Stimulated activated CD8-positive, alpha-beta memory T cell treated with anti-CD3 and anti-CD28 coated beads, Interleukin-2, amount 100 ng/mL, for 1 hour (primary cell): ENCODE data around the gene ZFC3H1.
"Not testable (repeated sequence)": the region's sequence is repeated elsewhere in the genome, so short reads cannot be mapped to it uniquely, and the experiment has no call there.

Experiments used
- DNase-seq, 2 donors: peaks; one replicate each; pipeline ENCODE4 v3.0.0-alpha.2; 2020; ENCODE audit warnings: low read depth in 2 of 2

ZFC3H1 gene

GRCh38 chr12:71576496-71576895 lies 87.2 kb downstream of the ZFC3H1 start:
- DNase-seq = no peak

GRCh38 chr12:71569885-71570284 lies 93.8 kb downstream of the ZFC3H1 start:
- DNase-seq = not testable (repeated sequence)

- no peak for DNase-seq
Measured at GRCh38 chr12:71567537-71567936, 96.1 kb downstream of the ZFC3H1 start.

- DNase-seq = no peak
Measured at GRCh38 chr12:71566655-71567054, 97.0 kb downstream of the ZFC3H1 start.

- no peak for DNase-seq
Measured at GRCh38 chr12:71565535-71565934, 98.1 kb downstream of the ZFC3H1 start.

GRCh38 chr12:71562676-71563595 lies 100.7 kb downstream of the ZFC3H1 start:
- no peak for DNase-seq
